OCI-LY7 (cell line): ENCODE data around the gene PSMC3. TPM values are rescaled to one million over a fixed set of nuclear protein-coding genes. Genes with fewer than 3 reads are reported as not detected.

Experiments
- BruUV-seq: library from RNA; stranded (reverse); fragments of 400-500 nt; replicated peaks from 2 replicates; lab custom pipeline; 2021; lab: Mats Ljungman, UMichigan
- CTCF ChIA-PET: fragments of 300-600 bp; sonication (Branson Sonifier 250); formaldehyde crosslinking; loops from one replicate; lab custom pipeline; 2022; ENCODE audit warnings: antibody characterized with exemption; ENCODE audit not compliant: unreplicated experiment; lab: Charles Lee
- POLR2A ChIA-PET: fragments of 300-600 bp; sonication (Branson Sonifier 250); formaldehyde crosslinking; loops from one replicate; lab custom pipeline; 2022; ENCODE audit warnings: antibody characterized with exemption; lab: Charles Lee
- DNase-seq: peaks from one replicate; pipeline ENCODE4 v3.0.0-alpha.2; 2015; ENCODE audit warnings: low spot score
- H2AFZ ChIP-seq: fragments of 200-600 bp; sonication (generic), shearing (Covaris generic); 2 replicates; pipeline ENCODE4 v1.6.1; 2014; ENCODE audit warnings: mild to moderate bottlenecking, antibody characterized with exemption, low read length, moderate library complexity
- H3K27ac ChIP-seq: fragments of 200-600 bp; sonication (generic); 2 replicates; pipeline ENCODE4 v1.5.1; 2014; ENCODE audit warnings: mixed run types, low read depth, mild to moderate bottlenecking, moderate library complexity, low read length, inconsistent platforms; ENCODE audit not compliant: poor library complexity, severe bottlenecking
- H3K36me3 ChIP-seq: fragments of 200-600 bp; sonication (generic); 2 replicates; pipeline ENCODE4 v1.6.1; 2014; ENCODE audit warnings: mild to moderate bottlenecking, antibody characterized with exemption, low read length, moderate library complexity, mixed read lengths; ENCODE audit not compliant: insufficient read depth
- H3K4me1 ChIP-seq: fragments of 200-600 bp; sonication (generic); 2 replicates; pipeline ENCODE4 v1.5.1; 2014; ENCODE audit warnings: mild to moderate bottlenecking, low read length; ENCODE audit not compliant: insufficient read depth, poor library complexity, severe bottlenecking
- H3K4me2 ChIP-seq: fragments of 200-600 bp; sonication (generic); 2 replicates; pipeline ENCODE4 v1.6.1; 2014; ENCODE audit warnings: mild to moderate bottlenecking, low read length
- H3K4me3 ChIP-seq: fragments of 200-600 bp; sonication (generic); 2 replicates; pipeline ENCODE4 v1.5.1; 2014; ENCODE audit warnings: mild to moderate bottlenecking, low read depth, low read length; ENCODE audit not compliant: poor library complexity, severe bottlenecking
- H3K79me2 ChIP-seq: fragments of 200-600 bp; sonication (generic); 2 replicates; pipeline ENCODE4 v1.6.1; 2016; ENCODE audit warnings: low read depth, mild to moderate bottlenecking, low read length, moderate library complexity, mixed read lengths; ENCODE audit not compliant: insufficient read depth
- H3K9me2 ChIP-seq: fragments of 200-600 bp; sonication (generic); 2 replicates; pipeline ENCODE4 v1.6.1; 2016; ENCODE audit warnings: mild to moderate bottlenecking, low read length, mixed read lengths; ENCODE audit not compliant: insufficient read depth
- H3K9me3 ChIP-seq: fragments of 200-600 bp; sonication (generic); 2 replicates; pipeline ENCODE4 v1.6.1; 2014; ENCODE audit warnings: mild to moderate bottlenecking, mixed run types, low read length, mixed read lengths
- H4K20me1 ChIP-seq: fragments of 200-600 bp; sonication (generic); 2 replicates; pipeline ENCODE4 v1.6.1; 2014; ENCODE audit warnings: mild to moderate bottlenecking, antibody characterized with exemption, low read length, moderate library complexity, mixed read lengths; ENCODE audit not compliant: insufficient read depth
- CTCF ChIP-seq: fragments of 200-600 bp; sonication (generic); conservative IDR thresholded peaks from 2 replicates; pipeline ENCODE4 v1.5.1; 2014; ENCODE audit warnings: mild to moderate bottlenecking, antibody characterized with exemption, low read length, moderate library complexity, mixed read lengths
- EZH2phosphoT487 ChIP-seq: fragments of 200-600 bp; sonication (generic); IDR thresholded peaks from 2 replicates; pipeline ENCODE4 v1.6.1; 2018; ENCODE audit warnings: low read depth, borderline replicate concordance, mild to moderate bottlenecking, mixed run types, antibody characterized with exemption, low read length, moderate library complexity, mixed read lengths
- intact Hi-C: fragments of 100-400 bp; cut with micrococcal nuclease; formaldehyde crosslinking; loops from one replicate; pipeline ENCODE4 v1.10.0; 2022; ENCODE audit not compliant: unreplicated experiment
- total RNA-seq, 2 experiments: library from RNA; depleted of rRNA in 1 of 2; stranded (reverse); fragments of >200 nt in 1 of 2; shearing (Covaris generic) in 1 of 2; gene quantifications; 2 replicates each; pipeline ENCODE4 v1.2.3, GENCODE V29; 2014 to 2022

Gene PSMC3
- total RNA-seq, 2 experiments from 2014 or later, result 122 to 144 TPM

- Histone ChIP-seq H3K9me3 (no peaks in the 10 kb centered on the region), H4K20me1 (no peaks in the 10 kb centered on the region), H3K79me2 (no peaks in the 10 kb centered on the region), H3K4me3 (peak overlapping the region; percentile 88), H3K9me2 (no peaks in the 10 kb centered on the region), H2AFZ (no peak overlapping the region), H3K4me1 (peaks cover 43% of the 10 kb centered on the region), H3K4me2 (peak overlapping the region; percentile 91), H3K27ac (peak overlapping the region; percentile 40), H3K36me3 (peaks cover 12% of the 10 kb centered on the region; the same call in 1 of the 2 replicates)
- ChIA-PET CTCF (interaction anchor here (0.8 to 1.6 kb wide), 3 partner anchors 9 to 139 kb away, joined by 4 to 7 read pairs (median 6); no protein-coding TSS in a partner anchor), POLR2A (interaction anchor here (1.0 to 2.5 kb wide), 5 partner anchors 10 to 39 kb away, joined by 3 to 9 read pairs (median 5); partner anchors contain the start of gene PSMC3)
- BruUV-seq, result no TSS peak
- TF ChIP-seq EZH2phosphoT487 (no peak), CTCF (no peak)
- intact Hi-C loops, result no loop called here
- DNase-seq, result no peak
These were observed 16.5 kb downstream of the PSMC3 start for GRCh38 chr11:47409440-47410369.

GRCh38 chr11:47408598-47409439 is 17.4 kb downstream of the PSMC3 start:
- H3K4me3 ChIP-seq, result peak overlapping the region; percentile 88
- peaks cover 7% of the 10 kb centered on the region; the same call in 1 of the 2 replicates for H3K36me3 ChIP-seq
- no peaks in the 10 kb centered on the region for H4K20me1 ChIP-seq
- peak overlapping the region; percentile 40 for H3K27ac ChIP-seq
- no peaks in the 10 kb centered on the region for H3K79me2 ChIP-seq
- H3K9me2 ChIP-seq, result no peaks in the 10 kb centered on the region
- ChIA-PET POLR2A (interaction anchor here (1.1 to 2.5 kb wide), 4 partner anchors 9 to 35 kb away, joined by 3 to 9 read pairs (median 4); partner anchors contain the start of gene PSMC3), CTCF (interaction anchor here (0.6 to 0.8 kb wide), 2 partner anchors 9 to 46 kb away, joined by 4 to 7 read pairs; no protein-coding TSS in a partner anchor)
- TF ChIP-seq EZH2phosphoT487 (no peak), CTCF (no peak)
- no peak for DNase-seq
- H3K4me2 ChIP-seq, result peak overlapping the region; percentile 91
- no peaks in the 10 kb centered on the region for H3K9me3 ChIP-seq
- H2AFZ ChIP-seq, result peak overlapping the region; percentile 74; the same call in 1 of the 2 replicates
- H3K4me1 ChIP-seq, result peaks cover 46% of the 10 kb centered on the region
- intact Hi-C loops, result loop anchor here (1.0 kb wide), 6 partner anchors 9 to 232 kb away; partner anchors contain the start of gene SPI1
- BruUV-seq, result TSS peak; percentile 55
